HCT116 (cell line): Measurements from ENCODE around the gene CIP2A. TPM values are rescaled to one million over a fixed set of nuclear protein-coding genes. Genes with fewer than 3 reads are reported as not detected.

Experiments used
- ATAC-seq: fragments of 200-7000 bp; cut with Tn5 transposase; 2 replicates; pipeline ENCODE4 v1.9.1; 2020; ENCODE audit warnings: mild to moderate bottlenecking, moderate library complexity
- BruUV-seq: library from RNA; stranded (reverse); fragments of 400-500 nt; replicated peaks from 2 replicates; lab custom pipeline; 2021; lab: Mats Ljungman, UMichigan
- CTCF ChIA-PET: fragments of 300-600 bp; sonication (Branson Sonifier 250); formaldehyde crosslinking; loops from one replicate; lab custom pipeline; 2021; ENCODE audit warnings: antibody characterized with exemption; lab: Charles Lee
- POLR2A ChIA-PET: fragments of 300-600, 350-600 bp; sonication (Branson Sonifier 250); formaldehyde crosslinking; loops from one replicate; lab custom pipeline; 2021; ENCODE audit warnings: antibody characterized with exemption; lab: Charles Lee
- RAD21 ChIA-PET, 2 experiments: fragments of 300-600 bp; sonication (Branson Sonifier 250); formaldehyde crosslinking; loops; one replicate each; lab custom pipeline; 2023; ENCODE audit warnings: low total read pairs in 2 of 2; ENCODE audit not compliant: uncharacterized antibody in 2 of 2, unreplicated experiment in 2 of 2, low non-redundant PET in 1 of 2; lab: Charles Lee
- DNase-seq: peaks from one replicate; pipeline ENCODE4 v3.0.0-alpha.2; 2010; ENCODE audit warnings: low read depth, low spot score
- H2AFZ ChIP-seq: fragments of 200-600 bp; shearing (Covaris generic), sonication (generic); 2 replicates; pipeline ENCODE4 v1.6.1; 2017; ENCODE audit warnings: low read depth, mixed run types, mixed read lengths, antibody characterized with exemption, low read length; ENCODE audit not compliant: poor library complexity, severe bottlenecking
- H3K27ac ChIP-seq: 2 replicates; pipeline ENCODE4 v1.5.1; 2012; ENCODE audit warnings: low read depth, low read length
- H3K27me3 ChIP-seq: fragments of 200-600 bp; sonication (generic); 2 replicates; pipeline ENCODE4 v1.6.1; 2016; ENCODE audit warnings: mixed run types, low read length, mixed read lengths; ENCODE audit not compliant: insufficient read depth
- H3K36me3 ChIP-seq, 2 experiments: fragments of 200-500 bp in 1 of 2; fragments of 200-600 bp in 1 of 2; sonication (Bioruptor generic) in 1 of 2; sonication (generic) in 1 of 2; 2 replicates each; pipeline versions ENCODE4 v1.5.1 to v1.6.1; 2014 to 2016; ENCODE audit warnings: low read length in 2 of 2, inconsistent platforms in 1 of 2, mixed read lengths in 1 of 2, mixed run types in 1 of 2; ENCODE audit not compliant: insufficient read depth in 2 of 2, control insufficient read depth in 1 of 2
- H3K4me1 ChIP-seq, 2 experiments: fragments of 200-600 bp in 1 of 2; sonication (generic) in 1 of 2; 2 replicates each; pipeline versions ENCODE4 v1.5.1 to v1.6.1; 2012 to 2017; ENCODE audit warnings: low read length in 2 of 2, inconsistent platforms in 1 of 2, mild to moderate bottlenecking in 1 of 2, mixed read lengths in 1 of 2, mixed run types in 1 of 2, moderate library complexity in 1 of 2; ENCODE audit not compliant: insufficient read depth in 2 of 2, control insufficient read depth in 1 of 2
- H3K4me2 ChIP-seq: fragments of 200-600 bp; sonication (generic); 2 replicates; pipeline ENCODE4 v1.6.1; 2017; ENCODE audit warnings: mixed run types, low read length, mixed read lengths
- H3K4me3 ChIP-seq, 2 experiments: fragments of 200-600 bp in 1 of 2; sonication (generic) in 1 of 2; replicated peaks in 1 of 2; 2 replicates each; pipeline ENCODE4 v1.5.1; 2011 to 2016; ENCODE audit warnings: low read length in 2 of 2, control low read depth in 1 of 2, low read depth in 1 of 2, mild to moderate bottlenecking in 1 of 2, mixed read lengths in 1 of 2, mixed run types in 1 of 2
- H3K79me2 ChIP-seq: fragments of 200-600 bp; sonication (generic); 2 replicates; pipeline ENCODE4 v1.6.1; 2017; ENCODE audit warnings: mild to moderate bottlenecking, mixed run types, low read length, moderate library complexity, mixed read lengths; ENCODE audit not compliant: insufficient read depth
- H3K9ac ChIP-seq: fragments of 200-600 bp; sonication (generic); 2 replicates; pipeline ENCODE4 v1.6.1; 2016; ENCODE audit warnings: low read length, mixed read lengths
- H3K9me2 ChIP-seq: fragments of 200-600 bp; sonication (generic), shearing (Covaris generic); 2 replicates; pipeline ENCODE4 v1.6.1; 2017; ENCODE audit warnings: mixed run types, mild to moderate bottlenecking, moderate library complexity; ENCODE audit not compliant: insufficient read depth
- H3K9me3 ChIP-seq, 2 experiments: fragments of 200-500 bp in 1 of 2; fragments of 200-600 bp in 1 of 2; sonication (Bioruptor generic) in 1 of 2; sonication (generic) in 1 of 2; 2 replicates each; pipeline ENCODE4 v1.6.1; 2014 to 2017; ENCODE audit warnings: low read length in 2 of 2, mixed read lengths in 2 of 2, inconsistent platforms in 1 of 2, low read depth in 1 of 2, mild to moderate bottlenecking in 1 of 2, mixed run types in 1 of 2, moderate library complexity in 1 of 2; ENCODE audit not compliant: control insufficient read depth in 1 of 2, insufficient read depth in 1 of 2
- H4K20me1 ChIP-seq: fragments of 200-600 bp; sonication (generic), shearing (Covaris generic); 2 replicates; pipeline ENCODE4 v1.6.1; 2017; ENCODE audit warnings: mixed run types, mild to moderate bottlenecking, moderate library complexity; ENCODE audit not compliant: insufficient read depth
- CBX3 ChIP-seq: IDR thresholded peaks from 2 replicates; pipeline ENCODE4 v1.6.1; 2012; ENCODE audit warnings: low read depth
- CEBPB ChIP-seq: IDR thresholded peaks from 2 replicates; pipeline ENCODE4 v1.6.1; 2012; ENCODE audit warnings: low read depth
- EGR1 ChIP-seq: IDR thresholded peaks from 2 replicates; pipeline ENCODE4 v1.6.1; 2012; ENCODE audit warnings: low read depth
- EZH2 ChIP-seq: fragments of 200-600 bp; sonication (generic); IDR thresholded peaks from 2 replicates; pipeline ENCODE4 v1.6.1; 2017; ENCODE audit warnings: antibody characterized with exemption, mixed run types
- FOSL1 ChIP-seq: IDR thresholded peaks from 2 replicates; pipeline ENCODE4 v1.6.1; 2012; ENCODE audit warnings: low read depth
- POLR2AphosphoS5 ChIP-seq: IDR thresholded peaks from 2 replicates; pipeline ENCODE4 v1.6.1; 2011; ENCODE audit warnings: mild to moderate bottlenecking, low read depth, low read length, moderate library complexity
- SP1 ChIP-seq: IDR thresholded peaks from 2 replicates; pipeline ENCODE4 v1.6.1; 2012; ENCODE audit warnings: low read depth
- YY1 ChIP-seq: IDR thresholded peaks from 2 replicates; pipeline ENCODE4 v1.6.1; 2011; ENCODE audit warnings: low read length, low read depth, moderate library complexity, mild to moderate bottlenecking; ENCODE audit not compliant: insufficient replicate concordance; ENCODE audit errors: extremely low read depth
- intact Hi-C: fragments of 100-400 bp; cut with micrococcal nuclease; formaldehyde crosslinking; loops from 2 replicates; pipeline ENCODE4 v1.10.0; 2022
- total RNA-seq: library from RNA; stranded (reverse); gene quantifications from one replicate; pipeline ENCODE4 v1.2.1, GENCODE V29; 2021; ENCODE audit not compliant: unreplicated experiment
- TF ChIP-seq, protein P1 (sequence below), 3 experiments: fragments of 200-600 bp in 1 of 3; sonication (generic) in 1 of 3; IDR thresholded peaks in 2 of 3; conservative IDR thresholded peaks in 1 of 3; 2 replicates each; pipeline ENCODE4 v1.5.1; 2012 to 2017; ENCODE audit warnings: low read depth in 2 of 3, low read length in 2 of 3, antibody characterized with exemption in 1 of 3, borderline replicate concordance in 1 of 3, control low read depth in 1 of 3, mild to moderate bottlenecking in 1 of 3, mixed read lengths in 1 of 3, mixed run types in 1 of 3, moderate library complexity in 1 of 3; ENCODE audit not compliant: insufficient read depth in 1 of 3
- TF ChIP-seq, protein P2 (sequence below): IDR thresholded peaks from 2 replicates; pipeline ENCODE4 v1.6.1; 2011; ENCODE audit warnings: mild to moderate bottlenecking, low read length, moderate library complexity; ENCODE audit not compliant: insufficient replicate concordance; ENCODE audit errors: extremely low read depth
- TF ChIP-seq, protein P3 (sequence below): IDR thresholded peaks from 2 replicates; pipeline ENCODE4 v1.6.1; 2012
- TF ChIP-seq, protein P4 (sequence below): IDR thresholded peaks from 2 replicates; pipeline ENCODE4 v1.6.1; 2012; ENCODE audit warnings: low read depth

CIP2A gene
- total RNA-seq, 1 experiment from 2014 or later, result 41.6 TPM

GRCh38 chr3:108562565-108562964, 26.7 kb downstream of the CIP2A start:
- Histone ChIP-seq H3K4me3 (no peak overlapping the region), H3K9me3 (no peaks in the 10 kb centered on the region), H4K20me1 (no peaks in the 10 kb centered on the region), H3K9me2 (no peaks in the 10 kb centered on the region), H3K27me3 (no peaks in the 10 kb centered on the region), H2AFZ (no peak overlapping the region), H3K27ac (no peak overlapping the region), H3K36me3 (peaks cover 19 to 23% of the 10 kb centered on the region in 2 experiments; a peak in 3 of 4 replicates), H3K9ac (no peak overlapping the region), H3K79me2 (peaks cover 4% of the 10 kb centered on the region; the same call in 1 of the 2 replicates), H3K4me2 (no peak overlapping the region), H3K4me1 (no peaks in the 10 kb centered on the region)
- ATAC-seq, result no peak
- POLR2A ChIA-PET, result no interaction called here
- RAD21 ChIA-PET, result no interaction called here
- intact Hi-C loops, result no loop called here
- no peak for DNase-seq
- no TSS peak for BruUV-seq
- no peak for TF ChIP-seq CEBPB
- TF ChIP-seq CBX3, result no peak
- no peak for TF ChIP-seq YY1
- no peak for TF ChIP-seq POLR2AphosphoS5
- TF ChIP-seq EGR1, result no peak
- TF ChIP-seq, protein P1, sequence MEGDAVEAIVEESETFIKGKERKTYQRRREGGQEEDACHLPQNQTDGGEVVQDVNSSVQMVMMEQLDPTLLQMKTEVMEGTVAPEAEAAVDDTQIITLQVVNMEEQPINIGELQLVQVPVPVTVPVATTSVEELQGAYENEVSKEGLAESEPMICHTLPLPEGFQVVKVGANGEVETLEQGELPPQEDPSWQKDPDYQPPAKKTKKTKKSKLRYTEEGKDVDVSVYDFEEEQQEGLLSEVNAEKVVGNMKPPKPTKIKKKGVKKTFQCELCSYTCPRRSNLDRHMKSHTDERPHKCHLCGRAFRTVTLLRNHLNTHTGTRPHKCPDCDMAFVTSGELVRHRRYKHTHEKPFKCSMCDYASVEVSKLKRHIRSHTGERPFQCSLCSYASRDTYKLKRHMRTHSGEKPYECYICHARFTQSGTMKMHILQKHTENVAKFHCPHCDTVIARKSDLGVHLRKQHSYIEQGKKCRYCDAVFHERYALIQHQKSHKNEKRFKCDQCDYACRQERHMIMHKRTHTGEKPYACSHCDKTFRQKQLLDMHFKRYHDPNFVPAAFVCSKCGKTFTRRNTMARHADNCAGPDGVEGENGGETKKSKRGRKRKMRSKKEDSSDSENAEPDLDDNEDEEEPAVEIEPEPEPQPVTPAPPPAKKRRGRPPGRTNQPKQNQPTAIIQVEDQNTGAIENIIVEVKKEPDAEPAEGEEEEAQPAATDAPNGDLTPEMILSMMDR (IDR thresholded peaks at IDR 0.05 in 2 of 3, conservative IDR thresholded peaks at IDR 0.05 in 1 of 3; ENCODE audit: borderline replicate concordance in 1 of 3, insufficient read depth in 1 of 3, low read depth in 2 of 3, low read length in 2 of 3), result no peak
- TF ChIP-seq, protein P2, sequence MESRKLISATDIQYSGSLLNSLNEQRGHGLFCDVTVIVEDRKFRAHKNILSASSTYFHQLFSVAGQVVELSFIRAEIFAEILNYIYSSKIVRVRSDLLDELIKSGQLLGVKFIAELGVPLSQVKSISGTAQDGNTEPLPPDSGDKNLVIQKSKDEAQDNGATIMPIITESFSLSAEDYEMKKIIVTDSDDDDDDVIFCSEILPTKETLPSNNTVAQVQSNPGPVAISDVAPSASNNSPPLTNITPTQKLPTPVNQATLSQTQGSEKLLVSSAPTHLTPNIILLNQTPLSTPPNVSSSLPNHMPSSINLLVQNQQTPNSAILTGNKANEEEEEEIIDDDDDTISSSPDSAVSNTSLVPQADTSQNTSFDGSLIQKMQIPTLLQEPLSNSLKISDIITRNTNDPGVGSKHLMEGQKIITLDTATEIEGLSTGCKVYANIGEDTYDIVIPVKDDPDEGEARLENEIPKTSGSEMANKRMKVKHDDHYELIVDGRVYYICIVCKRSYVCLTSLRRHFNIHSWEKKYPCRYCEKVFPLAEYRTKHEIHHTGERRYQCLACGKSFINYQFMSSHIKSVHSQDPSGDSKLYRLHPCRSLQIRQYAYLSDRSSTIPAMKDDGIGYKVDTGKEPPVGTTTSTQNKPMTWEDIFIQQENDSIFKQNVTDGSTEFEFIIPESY, result no peak
- no peak for TF ChIP-seq EZH2
- TF ChIP-seq, protein P3, sequence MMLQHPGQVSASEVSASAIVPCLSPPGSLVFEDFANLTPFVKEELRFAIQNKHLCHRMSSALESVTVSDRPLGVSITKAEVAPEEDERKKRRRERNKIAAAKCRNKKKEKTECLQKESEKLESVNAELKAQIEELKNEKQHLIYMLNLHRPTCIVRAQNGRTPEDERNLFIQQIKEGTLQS, result no peak
- TF ChIP-seq, protein P4, sequence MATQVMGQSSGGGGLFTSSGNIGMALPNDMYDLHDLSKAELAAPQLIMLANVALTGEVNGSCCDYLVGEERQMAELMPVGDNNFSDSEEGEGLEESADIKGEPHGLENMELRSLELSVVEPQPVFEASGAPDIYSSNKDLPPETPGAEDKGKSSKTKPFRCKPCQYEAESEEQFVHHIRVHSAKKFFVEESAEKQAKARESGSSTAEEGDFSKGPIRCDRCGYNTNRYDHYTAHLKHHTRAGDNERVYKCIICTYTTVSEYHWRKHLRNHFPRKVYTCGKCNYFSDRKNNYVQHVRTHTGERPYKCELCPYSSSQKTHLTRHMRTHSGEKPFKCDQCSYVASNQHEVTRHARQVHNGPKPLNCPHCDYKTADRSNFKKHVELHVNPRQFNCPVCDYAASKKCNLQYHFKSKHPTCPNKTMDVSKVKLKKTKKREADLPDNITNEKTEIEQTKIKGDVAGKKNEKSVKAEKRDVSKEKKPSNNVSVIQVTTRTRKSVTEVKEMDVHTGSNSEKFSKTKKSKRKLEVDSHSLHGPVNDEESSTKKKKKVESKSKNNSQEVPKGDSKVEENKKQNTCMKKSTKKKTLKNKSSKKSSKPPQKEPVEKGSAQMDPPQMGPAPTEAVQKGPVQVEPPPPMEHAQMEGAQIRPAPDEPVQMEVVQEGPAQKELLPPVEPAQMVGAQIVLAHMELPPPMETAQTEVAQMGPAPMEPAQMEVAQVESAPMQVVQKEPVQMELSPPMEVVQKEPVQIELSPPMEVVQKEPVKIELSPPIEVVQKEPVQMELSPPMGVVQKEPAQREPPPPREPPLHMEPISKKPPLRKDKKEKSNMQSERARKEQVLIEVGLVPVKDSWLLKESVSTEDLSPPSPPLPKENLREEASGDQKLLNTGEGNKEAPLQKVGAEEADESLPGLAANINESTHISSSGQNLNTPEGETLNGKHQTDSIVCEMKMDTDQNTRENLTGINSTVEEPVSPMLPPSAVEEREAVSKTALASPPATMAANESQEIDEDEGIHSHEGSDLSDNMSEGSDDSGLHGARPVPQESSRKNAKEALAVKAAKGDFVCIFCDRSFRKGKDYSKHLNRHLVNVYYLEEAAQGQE, result no peak
- no peak for TF ChIP-seq FOSL1
- no peak for TF ChIP-seq SP1
- CTCF ChIA-PET, result interaction anchor here (1.4 kb wide), 1 partner anchor 10 kb away, joined by 6 read pairs; no protein-coding TSS in a partner anchor
